Measurements from ENCODE around the gene TSPAN9. TPM values are rescaled to one million over a fixed set of nuclear protein-coding genes. Genes with fewer than 3 reads are reported as not detected.

Gene TSPAN9
- total and polyA plus RNA-seq, 10 of the 15 experiments (the other 5 are each of a cell fraction or from before 2014, with no cell fraction given): 0.03 to 1.0 (median 0.12) TPM; not detected in 5

GRCh38 chr12:3102771-3103410 is 25.7 kb downstream of the TSPAN9 start (continued):
- TF ChIP-seq CUX1 (IDR thresholded peaks at IDR 0.05; ENCODE audit: insufficient replicate concordance, low read depth, low read length) (no peak), GATAD2B (conservative IDR thresholded peaks at IDR 0.05; ENCODE audit: low read depth) (no peak), NRF1 (conservative IDR thresholded peaks at IDR 0.05; ENCODE audit: low read depth, low read length) (no peak), CREB1 (IDR thresholded peaks at IDR 0.05; ENCODE audit: low read depth) (no peak)

- 24% methylated on average over 7 of the region's 7 CpGs for WGBS (ENCODE audit: insufficient coverage, insufficient replicate concordance, low lambda C conversion rate, missing lambda C conversion rate)
- H3K27ac ChIP-seq (ENCODE audit: control insufficient read depth, insufficient read depth): no peak overlapping the region
- ATAC-seq: no peak
- H3K27me3 ChIP-seq (replicated peaks in 1 of 2; ENCODE audit: control insufficient read depth in 2 of 2, insufficient read depth in 2 of 2, low read length in 1 of 2): peaks cover 0 to 2% of the 10 kb centered on the region in 2 experiments; a peak in 2 of 4 replicates
- ChIA-PET POLR2A (no interaction called here), CTCF (no interaction called here), RAD21 (ENCODE audit: unreplicated experiment) (no interaction called here), SMC1A (ENCODE audit: uncharacterized antibody, unreplicated experiment) (no interaction called here)
- intact Hi-C loops (cut with micrococcal nuclease; ENCODE audit: unreplicated experiment) (no loop called here), in situ Hi-C loops (cut with MboI) (no loop called here)
- no peaks in the 10 kb centered on the region for H3K36me3 ChIP-seq (ENCODE audit: control insufficient read depth in 2 of 2, insufficient read depth in 2 of 2, low read length in 1 of 2)
- H3K4me1 ChIP-seq (ENCODE audit: control insufficient read depth, insufficient read depth, low read length): no peaks in the 10 kb centered on the region
- H3K4me2 ChIP-seq (ENCODE audit: control insufficient read depth, insufficient read depth): no peak overlapping the region
- DNase-seq (ENCODE audit: low read depth, low spot score): no peak
- H3K9me3 ChIP-seq (replicated peaks; ENCODE audit: control insufficient read depth, insufficient read depth, low read length): no peaks in the 10 kb centered on the region; the same call in 2 of the 3 replicates
- H3K4me3 ChIP-seq: no peak overlapping the region
- no peaks in the 10 kb centered on the region for H4K20me1 ChIP-seq (ENCODE audit: control insufficient read depth, insufficient read depth)
- no peak for FAIRE-seq
- no TSS peak for BruUV-seq (replicated peaks)
- H3K79me2 ChIP-seq (ENCODE audit: control insufficient read depth, insufficient read depth, low read length): no peaks in the 10 kb centered on the region
- H3K9ac ChIP-seq (ENCODE audit: control insufficient read depth, insufficient read depth, low read length): no peak overlapping the region
- no peak overlapping the region for H2AFZ ChIP-seq (ENCODE audit: control insufficient read depth, low read depth, low read length)
- TF ChIP-seq STAT3 (IDR thresholded peaks at IDR 0.05; ENCODE audit: low read depth, low read length): no peak
- no peak for TF ChIP-seq CBX3 (IDR thresholded peaks at IDR 0.05; ENCODE audit: borderline replicate concordance, low read depth)
- no peak for TF ChIP-seq PAX8 (IDR thresholded peaks at IDR 0.05)
- TF ChIP-seq POLR2A (IDR thresholded peaks at IDR 0.05; ENCODE audit: low read depth, low read length): no peak
- TF ChIP-seq RAD21 (IDR thresholded peaks at IDR 0.05; ENCODE audit: insufficient read depth, low read depth, low read length): no peak
- TF ChIP-seq HDAC6 (IDR thresholded peaks at IDR 0.05; ENCODE audit: unreplicated experiment): no peak
- TF ChIP-seq CREB1 (IDR thresholded peaks at IDR 0.05; ENCODE audit: low read depth): no peak
- no peak for TF ChIP-seq NFXL1 (IDR thresholded peaks at IDR 0.05; ENCODE audit: borderline replicate concordance)
- no peak for TF ChIP-seq EZH2 (IDR thresholded peaks at IDR 0.05; ENCODE audit: borderline replicate concordance, control insufficient read depth, low read depth, low read length)
- no peak for TF ChIP-seq JUNB (IDR thresholded peaks at IDR 0.05)
- TF ChIP-seq MTA2 (IDR thresholded peaks at IDR 0.05; ENCODE audit: low read depth): no peak
- no peak for TF ChIP-seq FOXK2 (IDR thresholded peaks at IDR 0.05)
- no peak for TF ChIP-seq SUPT20H (IDR thresholded peaks at IDR 0.05; ENCODE audit: borderline replicate concordance, control insufficient read depth, low read depth, low read length)
- TF ChIP-seq RELB (IDR thresholded peaks at IDR 0.05; ENCODE audit: low read depth): no peak
- TF ChIP-seq EED (IDR thresholded peaks at IDR 0.05; ENCODE audit: low read depth): no peak
Measured at GRCh38 chr12:3103806-3104205, 26.6 kb downstream of the TSPAN9 start.
